Testis (tissue), 2 donors: Measurements from ENCODE around the gene MSL1.

Source experiments
- POLR2A ChIP-seq: fragments of 450-650 bp; IDR thresholded peaks from one replicate; pipeline ENCODE4 v1.6.1; 2017; ENCODE audit warnings: antibody characterized with exemption, mild to moderate bottlenecking, moderate library complexity
- TF ChIP-seq, protein P1 (sequence below), 3 experiments: fragments of 450-650 bp in 2 of 3; fragments of 200-600 bp in 1 of 3; sonication (generic) in 1 of 3; IDR thresholded peaks; one replicate each; pipeline ENCODE4 v1.5.1; 2016 to 2019; ENCODE audit warnings: antibody characterized with exemption in 3 of 3, mild to moderate bottlenecking in 2 of 3, moderate library complexity in 1 of 3

- TF ChIP-seq, protein P1, sequence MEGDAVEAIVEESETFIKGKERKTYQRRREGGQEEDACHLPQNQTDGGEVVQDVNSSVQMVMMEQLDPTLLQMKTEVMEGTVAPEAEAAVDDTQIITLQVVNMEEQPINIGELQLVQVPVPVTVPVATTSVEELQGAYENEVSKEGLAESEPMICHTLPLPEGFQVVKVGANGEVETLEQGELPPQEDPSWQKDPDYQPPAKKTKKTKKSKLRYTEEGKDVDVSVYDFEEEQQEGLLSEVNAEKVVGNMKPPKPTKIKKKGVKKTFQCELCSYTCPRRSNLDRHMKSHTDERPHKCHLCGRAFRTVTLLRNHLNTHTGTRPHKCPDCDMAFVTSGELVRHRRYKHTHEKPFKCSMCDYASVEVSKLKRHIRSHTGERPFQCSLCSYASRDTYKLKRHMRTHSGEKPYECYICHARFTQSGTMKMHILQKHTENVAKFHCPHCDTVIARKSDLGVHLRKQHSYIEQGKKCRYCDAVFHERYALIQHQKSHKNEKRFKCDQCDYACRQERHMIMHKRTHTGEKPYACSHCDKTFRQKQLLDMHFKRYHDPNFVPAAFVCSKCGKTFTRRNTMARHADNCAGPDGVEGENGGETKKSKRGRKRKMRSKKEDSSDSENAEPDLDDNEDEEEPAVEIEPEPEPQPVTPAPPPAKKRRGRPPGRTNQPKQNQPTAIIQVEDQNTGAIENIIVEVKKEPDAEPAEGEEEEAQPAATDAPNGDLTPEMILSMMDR (IDR thresholded peaks at IDR 0.05): no peak
- TF ChIP-seq POLR2A: no peak
Measured at GRCh38 chr17:40177275-40177874, 55.6 kb downstream of the MSL1 start, which contains the start of gene RAPGEFL1.
